ENCODE results near the gene KLHL11.

The KLHL11 gene

DNA sequence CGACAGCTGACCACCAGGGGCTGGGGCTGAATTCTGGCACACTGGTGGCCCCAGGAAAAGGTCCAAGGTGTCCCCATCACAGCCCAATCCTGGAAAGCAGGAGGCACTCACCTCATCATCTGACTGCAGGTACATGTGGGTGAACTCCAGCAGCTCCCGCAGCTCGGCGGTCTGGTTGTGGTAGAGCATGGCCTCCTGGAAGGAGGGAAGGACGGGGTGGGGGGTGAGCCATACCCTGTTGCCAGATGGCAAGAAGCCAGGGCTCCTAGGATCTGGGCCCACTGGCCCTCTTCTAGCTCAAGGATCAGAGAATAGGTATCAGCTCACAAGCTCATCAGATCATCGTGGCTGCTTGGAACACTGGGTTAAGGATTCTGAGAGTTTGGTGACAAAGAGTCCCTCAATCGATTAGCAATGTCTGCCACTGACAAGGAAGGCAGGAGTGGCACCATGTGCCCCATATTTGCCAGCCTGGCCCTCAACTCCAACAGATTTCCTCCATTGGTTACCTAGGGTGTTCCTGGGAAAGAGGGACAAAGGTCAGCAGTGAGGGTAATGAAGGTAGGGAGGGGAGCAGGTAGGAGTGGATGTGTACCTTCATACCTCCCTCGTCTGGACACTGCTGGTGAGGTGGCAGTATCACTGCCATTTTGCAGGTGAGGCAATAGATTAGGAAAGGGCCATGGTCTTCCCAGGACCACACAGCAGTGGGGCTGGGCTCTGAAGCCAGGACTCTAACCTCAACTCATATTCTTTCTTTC lies 58.4 kb downstream of the KLHL11 start:
- no peak for DNase-seq
